GM10266 (cell line): ENCODE results near the gene NUMB.

Experiments used
- DNase-seq: peaks from one replicate; pipeline ENCODE4 v3.0.0; 2012; ENCODE audit errors: extremely low spot score
- CTCF ChIP-seq: IDR thresholded peaks from 2 replicates; pipeline ENCODE4 v1.5.1; 2012; ENCODE audit warnings: mild to moderate bottlenecking, low read depth; ENCODE audit not compliant: control insufficient read depth, insufficient read depth; ENCODE audit errors: missing control alignments

NUMB gene

GRCh38 chr14:73374218-73374617 is 84.1 kb downstream of the NUMB start:
- TF ChIP-seq CTCF, result no peak
- no peak for DNase-seq

GRCh38 chr14:73372529-73372928 is 85.8 kb downstream of the NUMB start:
- DNase-seq, result no peak
- no peak for TF ChIP-seq CTCF

GRCh38 chr14:73370561-73370960 is 87.8 kb downstream of the NUMB start:
- TF ChIP-seq CTCF, result no peak
- no peak for DNase-seq

- TF ChIP-seq CTCF, result no peak
- no peak for DNase-seq
Measured at GRCh38 chr14:73369428-73369827, 88.9 kb downstream of the NUMB start.

- no peak for DNase-seq
- TF ChIP-seq CTCF, result no peak
Measured at GRCh38 chr14:73368616-73369015, 89.7 kb downstream of the NUMB start.

GRCh38 chr14:73365727-73366126 is 92.6 kb downstream of the NUMB start:
- no peak for DNase-seq
- TF ChIP-seq CTCF, result no peak

GRCh38 chr14:73364559-73364958 is 93.8 kb downstream of the NUMB start:
- no peak for DNase-seq
- TF ChIP-seq CTCF, result no peak
